Measurements from ENCODE around the gene GALNT10. TPM values are rescaled to one million over a fixed set of nuclear protein-coding genes. Genes with fewer than 3 reads are reported as not detected.

GALNT10 gene
- total RNA-seq, 4 donors from 2014 or later, result 17.2 to 28.6 (median 21.1) TPM

- TF ChIP-seq CTCF (IDR thresholded peaks at IDR 0.05; ENCODE audit: low read depth), result no peak
Observed at GRCh38 chr5:154277499-154277898, 87.0 kb downstream of the GALNT10 start.

- no peak for TF ChIP-seq CTCF (IDR thresholded peaks at IDR 0.05; ENCODE audit: low read depth)
Observed at GRCh38 chr5:154278186-154278585, 87.7 kb downstream of the GALNT10 start.

GRCh38 chr5:154278908-154279307 lies 88.4 kb downstream of the GALNT10 start:
- no peak for TF ChIP-seq CTCF (IDR thresholded peaks at IDR 0.05; ENCODE audit: low read depth)

- no peak for TF ChIP-seq CTCF (IDR thresholded peaks at IDR 0.05; ENCODE audit: low read depth)
Observed at GRCh38 chr5:154284433-154284832, 93.9 kb downstream of the GALNT10 start.

- TF ChIP-seq CTCF (IDR thresholded peaks at IDR 0.05; ENCODE audit: low read depth), result no peak
Observed at GRCh38 chr5:154285661-154286408, 95.3 kb downstream of the GALNT10 start.

GRCh38 chr5:154286557-154286956 lies 96.0 kb downstream of the GALNT10 start:
- TF ChIP-seq CTCF (IDR thresholded peaks at IDR 0.05; ENCODE audit: low read depth), result no peak

- TF ChIP-seq CTCF (IDR thresholded peaks at IDR 0.05; ENCODE audit: low read depth), result no peak
Observed at GRCh38 chr5:154287136-154287535, 96.6 kb downstream of the GALNT10 start.

Measured in subcutaneous adipose tissue (tissue), 4 donors.